Measurements from ENCODE around the gene ANK2.

ANK2 gene

DNA sequence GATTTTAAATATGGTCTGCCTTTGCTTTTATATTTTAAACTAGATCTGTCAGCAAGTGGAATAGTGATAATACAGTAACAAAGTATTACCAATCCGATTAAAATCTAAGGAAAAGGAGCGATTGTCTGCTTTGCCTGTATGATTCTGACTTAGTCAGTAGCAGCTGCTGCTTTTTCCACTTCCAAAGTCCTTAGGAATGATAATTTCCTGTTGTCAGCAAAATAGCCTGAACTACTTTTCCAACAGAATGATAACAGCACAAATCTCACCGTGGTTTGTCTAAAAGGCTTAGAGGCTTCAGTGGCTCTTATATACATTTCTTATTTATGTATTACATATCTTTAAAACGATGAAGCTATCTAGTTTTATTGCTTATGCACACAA, 290.0 kb downstream of the ANK2 start:
- no peaks in the 10 kb centered on the region for H3K27me3 ChIP-seq (ENCODE audit: control insufficient read depth, insufficient read depth, low read length)
- H3K4me1 ChIP-seq (ENCODE audit: control insufficient read depth, insufficient read depth, low read length): no peaks in the 10 kb centered on the region
- no peak overlapping the region for H3K9ac ChIP-seq (ENCODE audit: low read length)
- H3K36me3 ChIP-seq (ENCODE audit: control insufficient read depth, insufficient read depth, low read length): no peaks in the 10 kb centered on the region
- no peak overlapping the region for H3K4me3 ChIP-seq (ENCODE audit: low read length)
- no peaks in the 10 kb centered on the region for H3K9me3 ChIP-seq (ENCODE audit: control insufficient read depth, low read length)

DNA sequence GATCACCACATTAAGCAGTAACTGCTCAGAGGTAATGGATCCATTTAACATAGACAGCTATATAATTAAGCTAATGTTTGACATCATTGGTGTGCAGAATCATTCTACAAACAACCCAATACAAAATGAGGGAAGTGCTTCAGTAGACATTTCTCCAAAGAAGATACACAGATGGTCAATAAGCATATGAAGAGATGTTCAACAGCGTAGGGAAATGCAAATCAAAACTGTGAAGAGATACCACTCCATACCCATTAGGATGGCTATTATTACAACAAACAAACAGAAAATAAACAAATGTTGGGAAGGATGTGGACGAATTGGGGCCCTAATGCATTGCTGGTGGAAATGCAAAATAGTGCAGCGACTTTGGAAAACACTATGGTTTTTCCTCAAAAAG, 294.6 kb downstream of the ANK2 start:
- H3K4me3 ChIP-seq (ENCODE audit: low read length): no peak overlapping the region
- H3K36me3 ChIP-seq (ENCODE audit: control insufficient read depth, insufficient read depth, low read length): no peaks in the 10 kb centered on the region
- no peak overlapping the region for H3K9ac ChIP-seq (ENCODE audit: low read length)
- H3K9me3 ChIP-seq (ENCODE audit: control insufficient read depth, low read length): no peaks in the 10 kb centered on the region
- no peaks in the 10 kb centered on the region for H3K27me3 ChIP-seq (ENCODE audit: control insufficient read depth, insufficient read depth, low read length)
- H3K4me1 ChIP-seq (ENCODE audit: control insufficient read depth, insufficient read depth, low read length): no peaks in the 10 kb centered on the region

DNA sequence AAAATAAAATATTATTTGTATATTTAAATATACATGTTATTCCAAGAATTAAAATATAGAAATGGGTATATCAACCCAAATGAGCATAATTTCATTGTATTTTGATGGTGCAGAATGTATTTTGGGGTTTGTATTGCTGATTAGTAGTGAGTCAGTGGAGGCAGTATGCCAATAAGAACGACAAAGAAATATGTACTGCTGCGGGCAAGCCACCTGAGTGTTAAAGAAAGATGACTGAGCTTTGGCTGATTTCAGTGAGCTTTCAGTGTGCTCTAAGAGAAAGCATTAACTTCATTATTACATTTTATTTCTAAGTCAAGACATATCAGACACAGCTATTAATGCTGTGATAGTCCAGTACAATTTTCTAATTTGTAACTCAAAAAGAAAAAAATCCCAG, 297.8 kb downstream of the ANK2 start:
- Histone ChIP-seq H3K4me1 (ENCODE audit: control insufficient read depth, insufficient read depth, low read length) (no peaks in the 10 kb centered on the region), H3K27me3 (ENCODE audit: control insufficient read depth, insufficient read depth, low read length) (no peaks in the 10 kb centered on the region), H3K36me3 (ENCODE audit: control insufficient read depth, insufficient read depth, low read length) (no peaks in the 10 kb centered on the region), H3K4me3 (ENCODE audit: low read length) (no peak overlapping the region), H3K9me3 (ENCODE audit: control insufficient read depth, low read length) (no peaks in the 10 kb centered on the region), H3K9ac (ENCODE audit: low read length) (no peak overlapping the region)

DNA sequence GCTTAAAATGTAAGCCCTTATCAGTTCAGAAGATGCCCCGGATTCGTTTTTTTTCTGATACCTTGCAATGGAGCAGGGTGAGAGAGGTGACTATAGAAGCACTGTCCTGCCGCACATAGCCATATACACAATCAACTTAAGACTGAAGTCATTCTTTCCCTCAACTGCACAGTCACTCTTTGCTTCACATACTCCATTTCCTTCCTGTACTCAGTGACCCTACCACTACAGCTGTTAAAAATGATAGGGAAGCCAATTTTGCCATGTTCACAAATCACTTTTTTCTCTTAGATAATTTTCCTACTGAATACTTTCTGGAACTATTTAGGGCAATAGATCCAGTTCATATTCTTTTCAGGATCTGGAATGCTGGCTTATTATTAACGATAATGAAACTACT, 300.0 kb downstream of the ANK2 start:
- H3K4me3 ChIP-seq (ENCODE audit: low read length): no peak overlapping the region
- H3K27me3 ChIP-seq (ENCODE audit: control insufficient read depth, insufficient read depth, low read length): no peaks in the 10 kb centered on the region
- no peaks in the 10 kb centered on the region for H3K9me3 ChIP-seq (ENCODE audit: control insufficient read depth, low read length)
- H3K36me3 ChIP-seq (ENCODE audit: control insufficient read depth, insufficient read depth, low read length): no peaks in the 10 kb centered on the region
- H3K4me1 ChIP-seq (ENCODE audit: control insufficient read depth, insufficient read depth, low read length): no peaks in the 10 kb centered on the region
- H3K9ac ChIP-seq (ENCODE audit: low read length): no peak overlapping the region

DNA sequence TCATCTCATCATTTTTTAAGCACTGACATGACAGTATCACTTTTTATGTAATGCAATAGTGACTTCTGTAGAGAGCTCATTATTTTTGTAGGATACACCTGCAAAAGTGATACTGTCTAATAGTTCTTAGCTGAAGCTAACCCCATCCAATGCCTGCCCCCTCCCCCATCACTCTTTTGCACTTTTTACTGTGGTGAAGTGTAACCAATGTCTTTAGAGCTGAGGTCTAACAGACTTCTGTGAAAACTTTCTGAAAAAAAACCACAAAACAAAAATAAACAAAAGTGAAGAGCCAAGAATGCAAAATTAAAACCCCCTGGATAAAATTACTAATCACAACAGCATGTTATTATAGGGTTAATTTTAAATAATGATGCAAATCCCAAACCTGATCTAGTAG, 301.1 kb downstream of the ANK2 start:
- H3K36me3 ChIP-seq (ENCODE audit: control insufficient read depth, insufficient read depth, low read length): no peaks in the 10 kb centered on the region
- H3K9me3 ChIP-seq (ENCODE audit: control insufficient read depth, low read length): no peaks in the 10 kb centered on the region

DNA sequence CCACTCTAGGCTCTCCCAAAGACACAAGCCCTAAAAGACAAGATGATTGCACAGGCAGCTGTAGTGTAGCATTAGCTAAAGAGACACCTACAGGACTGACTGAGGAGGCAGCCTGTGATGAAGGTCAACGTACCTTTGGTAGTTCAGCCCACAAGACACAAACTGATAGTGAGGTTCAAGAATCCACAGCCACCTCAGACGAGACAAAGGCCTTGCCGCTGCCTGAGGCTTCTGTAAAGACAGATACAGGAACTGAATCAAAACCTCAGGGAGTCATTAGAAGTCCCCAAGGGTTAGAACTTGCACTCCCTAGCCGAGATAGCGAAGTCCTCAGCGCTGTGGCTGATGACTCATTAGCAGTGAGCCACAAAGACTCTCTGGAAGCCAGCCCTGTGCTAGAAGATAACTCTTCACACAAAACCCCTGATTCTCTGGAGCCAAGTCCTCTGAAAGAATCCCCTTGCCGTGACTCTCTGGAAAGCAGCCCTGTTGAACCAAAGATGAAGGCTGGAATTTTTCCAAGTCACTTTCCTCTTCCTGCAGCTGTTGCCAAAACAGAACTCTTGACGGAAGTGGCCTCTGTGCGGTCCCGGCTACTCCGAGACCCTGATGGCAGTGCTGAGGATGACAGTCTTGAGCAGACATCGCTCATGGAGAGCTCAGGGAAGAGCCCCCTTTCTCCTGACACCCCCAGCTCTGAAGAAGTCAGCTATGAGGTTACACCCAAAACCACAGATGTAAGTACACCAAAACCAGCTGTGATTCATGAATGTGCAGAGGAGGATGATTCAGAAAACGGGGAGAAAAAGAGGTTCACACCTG, 306.3 kb downstream of the ANK2 start:
- H3K36me3 ChIP-seq (ENCODE audit: control insufficient read depth, insufficient read depth, low read length): no peaks in the 10 kb centered on the region
- no peak overlapping the region for H3K4me3 ChIP-seq (ENCODE audit: low read length)

More for the DNA sequence above, 301.1 kb downstream of the ANK2 start:
- H3K9ac ChIP-seq (ENCODE audit: low read length): no peak overlapping the region
- H3K4me1 ChIP-seq (ENCODE audit: control insufficient read depth, insufficient read depth, low read length): no peaks in the 10 kb centered on the region
- no peak overlapping the region for H3K4me3 ChIP-seq (ENCODE audit: low read length)
- H3K27me3 ChIP-seq (ENCODE audit: control insufficient read depth, insufficient read depth, low read length): no peaks in the 10 kb centered on the region

DNA sequence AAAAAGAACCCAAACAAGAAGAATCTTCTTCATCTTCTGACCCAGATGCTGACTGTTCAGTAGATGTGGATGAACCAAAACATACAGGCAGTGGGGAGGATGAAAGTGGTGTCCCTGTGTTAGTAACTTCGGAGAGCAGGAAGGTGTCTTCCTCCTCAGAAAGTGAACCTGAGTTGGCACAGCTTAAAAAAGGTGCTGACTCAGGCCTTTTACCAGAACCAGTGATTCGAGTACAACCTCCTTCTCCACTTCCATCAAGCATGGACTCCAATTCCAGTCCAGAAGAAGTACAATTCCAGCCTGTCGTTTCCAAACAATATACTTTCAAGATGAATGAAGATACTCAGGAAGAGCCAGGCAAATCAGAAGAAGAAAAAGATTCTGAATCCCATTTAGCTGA, 307.0 kb downstream of the ANK2 start:
- H3K36me3 ChIP-seq (ENCODE audit: control insufficient read depth, insufficient read depth, low read length): no peaks in the 10 kb centered on the region
- no peak overlapping the region for H3K9ac ChIP-seq (ENCODE audit: low read length)
- H3K9me3 ChIP-seq (ENCODE audit: control insufficient read depth, low read length): no peaks in the 10 kb centered on the region
- H3K4me3 ChIP-seq (ENCODE audit: low read length): no peak overlapping the region
- H3K4me1 ChIP-seq (ENCODE audit: control insufficient read depth, insufficient read depth, low read length): peaks cover 5% of the 10 kb centered on the region
- H3K27me3 ChIP-seq (ENCODE audit: control insufficient read depth, insufficient read depth, low read length): no peaks in the 10 kb centered on the region

More for the DNA sequence above, 306.3 kb downstream of the ANK2 start:
- H3K9ac ChIP-seq (ENCODE audit: low read length): no peak overlapping the region
- no peaks in the 10 kb centered on the region for H3K9me3 ChIP-seq (ENCODE audit: control insufficient read depth, low read length)
- peaks cover 5% of the 10 kb centered on the region for H3K4me1 ChIP-seq (ENCODE audit: control insufficient read depth, insufficient read depth, low read length)
- no peaks in the 10 kb centered on the region for H3K27me3 ChIP-seq (ENCODE audit: control insufficient read depth, insufficient read depth, low read length)

DNA sequence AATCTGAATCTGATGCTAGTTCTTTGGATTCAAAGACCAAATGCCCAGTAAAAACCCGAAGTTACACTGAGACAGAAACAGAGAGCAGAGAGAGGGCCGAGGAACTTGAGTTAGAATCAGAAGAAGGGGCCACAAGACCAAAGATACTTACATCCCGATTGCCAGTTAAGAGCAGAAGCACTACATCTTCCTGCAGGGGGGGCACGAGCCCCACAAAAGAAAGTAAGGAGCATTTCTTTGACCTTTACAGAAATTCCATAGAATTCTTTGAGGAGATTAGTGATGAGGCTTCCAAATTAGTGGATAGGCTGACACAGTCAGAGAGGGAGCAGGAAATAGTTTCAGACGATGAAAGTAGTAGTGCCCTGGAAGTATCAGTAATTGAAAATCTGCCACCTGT, 309.3 kb downstream of the ANK2 start:
- Histone ChIP-seq H3K27me3 (ENCODE audit: control insufficient read depth, insufficient read depth, low read length) (no peaks in the 10 kb centered on the region), H3K36me3 (ENCODE audit: control insufficient read depth, insufficient read depth, low read length) (no peaks in the 10 kb centered on the region), H3K4me3 (ENCODE audit: low read length) (no peak overlapping the region), H3K4me1 (ENCODE audit: control insufficient read depth, insufficient read depth, low read length) (peaks cover 5% of the 10 kb centered on the region), H3K9ac (ENCODE audit: low read length) (no peak overlapping the region), H3K9me3 (ENCODE audit: control insufficient read depth, low read length) (no peaks in the 10 kb centered on the region)

DNA sequence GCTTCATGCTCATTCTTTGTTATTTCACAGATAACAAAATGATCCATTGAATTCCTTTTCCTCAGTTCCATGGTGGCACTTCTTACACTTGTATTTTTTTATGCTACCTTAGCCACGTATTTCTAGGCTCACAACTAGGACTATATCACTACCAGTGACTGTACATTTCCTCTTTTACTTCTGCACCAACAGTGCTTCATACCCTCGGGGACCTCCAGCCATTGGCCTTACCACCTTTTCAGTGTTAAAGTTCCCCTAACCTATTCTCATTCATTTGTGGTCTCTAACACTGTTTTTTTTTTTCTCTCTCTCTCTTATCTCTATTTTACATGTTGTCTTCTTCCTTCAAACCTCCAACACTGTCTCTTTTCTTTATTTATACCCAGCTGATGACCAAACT, 315.9 kb downstream of the ANK2 start:
- Histone ChIP-seq H3K36me3 (ENCODE audit: control insufficient read depth, insufficient read depth, low read length) (no peaks in the 10 kb centered on the region), H3K9me3 (ENCODE audit: control insufficient read depth, low read length) (no peaks in the 10 kb centered on the region), H3K27me3 (ENCODE audit: control insufficient read depth, insufficient read depth, low read length) (no peaks in the 10 kb centered on the region), H3K9ac (ENCODE audit: low read length) (no peak overlapping the region), H3K4me1 (ENCODE audit: control insufficient read depth, insufficient read depth, low read length) (no peaks in the 10 kb centered on the region), H3K4me3 (ENCODE audit: low read length) (no peak overlapping the region)

DNA sequence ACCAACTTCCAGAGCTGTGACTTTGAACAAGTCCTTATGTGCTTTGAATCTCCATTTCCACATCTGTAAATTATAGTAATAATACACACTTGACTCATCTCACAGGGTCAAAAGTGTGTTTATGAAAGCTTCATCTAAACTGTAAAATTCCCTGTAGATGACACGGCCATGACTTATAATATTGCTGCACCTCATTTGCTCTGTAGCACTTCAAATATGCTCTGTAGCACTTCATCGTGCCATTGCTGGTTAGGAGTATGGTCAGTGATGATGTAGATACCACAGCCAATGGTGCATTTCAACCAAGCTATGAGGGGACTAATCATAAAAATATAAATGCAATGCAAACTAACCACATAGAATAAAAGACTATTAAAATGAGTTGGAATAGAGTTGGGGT, 318.6 kb downstream of the ANK2 start:
- Histone ChIP-seq H3K27me3 (ENCODE audit: control insufficient read depth, insufficient read depth, low read length) (no peaks in the 10 kb centered on the region), H3K4me1 (ENCODE audit: control insufficient read depth, insufficient read depth, low read length) (no peaks in the 10 kb centered on the region), H3K9me3 (ENCODE audit: control insufficient read depth, low read length) (no peaks in the 10 kb centered on the region), H3K9ac (ENCODE audit: low read length) (no peak overlapping the region), H3K36me3 (ENCODE audit: control insufficient read depth, insufficient read depth, low read length) (no peaks in the 10 kb centered on the region), H3K4me3 (ENCODE audit: low read length) (no peak overlapping the region)

DNA sequence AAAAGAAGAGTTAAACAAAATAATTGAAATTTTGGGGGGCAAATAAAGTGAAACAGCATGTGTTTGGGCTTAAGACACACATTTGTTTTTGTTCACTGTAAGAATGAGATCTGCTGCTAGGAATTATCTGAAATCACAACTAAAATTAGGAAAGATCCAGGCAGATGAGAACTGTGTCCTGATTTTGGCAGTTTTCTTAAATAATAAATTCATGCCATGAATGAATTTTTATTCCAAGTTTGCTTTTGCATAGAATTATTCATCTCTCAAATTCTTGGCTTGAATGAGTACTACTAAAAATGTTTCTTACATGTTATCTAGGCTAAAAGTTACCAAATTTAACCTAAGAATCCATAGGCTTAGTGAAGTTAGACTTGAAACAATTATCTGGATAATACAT, 321.7 kb downstream of the ANK2 start:
- H3K27me3 ChIP-seq (ENCODE audit: control insufficient read depth, insufficient read depth, low read length): no peaks in the 10 kb centered on the region
- H3K4me3 ChIP-seq (ENCODE audit: low read length): no peak overlapping the region
- H3K9me3 ChIP-seq (ENCODE audit: control insufficient read depth, low read length): no peaks in the 10 kb centered on the region
- no peak overlapping the region for H3K9ac ChIP-seq (ENCODE audit: low read length)
- no peaks in the 10 kb centered on the region for H3K36me3 ChIP-seq (ENCODE audit: control insufficient read depth, insufficient read depth, low read length)
- H3K4me1 ChIP-seq (ENCODE audit: control insufficient read depth, insufficient read depth, low read length): no peaks in the 10 kb centered on the region

DNA sequence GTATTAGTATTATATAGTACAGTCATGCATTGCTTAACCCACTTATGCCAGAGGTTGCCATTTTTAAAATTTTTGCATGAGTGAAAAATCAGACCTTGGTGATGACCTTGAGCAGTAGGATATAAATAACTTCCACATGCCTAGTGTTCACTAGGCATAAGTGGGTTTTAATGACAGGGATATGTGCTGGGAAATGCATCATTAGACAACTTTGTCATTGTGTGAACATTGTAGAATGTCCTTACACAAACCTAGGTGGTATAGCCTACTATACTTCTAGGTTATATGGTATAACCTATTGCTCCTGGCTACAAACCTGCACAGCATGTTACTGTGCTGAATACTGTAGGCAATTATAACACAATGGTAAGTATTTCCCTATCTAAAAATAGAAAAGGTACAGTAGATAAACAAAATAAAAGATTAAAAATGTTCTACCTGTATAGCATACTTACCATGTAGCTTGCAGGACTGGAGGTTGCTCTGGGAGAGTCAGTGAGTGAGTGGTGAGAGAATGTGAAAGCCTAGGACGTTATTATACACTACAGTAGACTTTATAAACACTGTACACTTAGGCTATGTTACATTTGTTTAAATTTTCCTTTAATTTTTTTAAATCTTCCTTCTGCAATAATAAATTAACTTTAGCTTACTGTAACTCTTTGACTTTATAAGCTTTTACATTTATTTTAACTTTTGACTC, 326.7 kb downstream of the ANK2 start:
- H3K4me3 ChIP-seq (ENCODE audit: low read length): no peak overlapping the region
- no peaks in the 10 kb centered on the region for H3K36me3 ChIP-seq (ENCODE audit: control insufficient read depth, insufficient read depth, low read length)
- H3K9ac ChIP-seq (ENCODE audit: low read length): no peak overlapping the region
- no peaks in the 10 kb centered on the region for H3K27me3 ChIP-seq (ENCODE audit: control insufficient read depth, insufficient read depth, low read length)
- H3K9me3 ChIP-seq (ENCODE audit: control insufficient read depth, low read length): no peaks in the 10 kb centered on the region
- H3K4me1 ChIP-seq (ENCODE audit: control insufficient read depth, insufficient read depth, low read length): no peaks in the 10 kb centered on the region
